Astrocyte (in vitro differentiated cells and primary cell): Measurements from ENCODE around the gene FRMD8. TPM values are rescaled to one million over a fixed set of nuclear protein-coding genes. Genes with fewer than 3 reads are reported as not detected.

ENCODE experiments used
- DNase-seq: peaks from one replicate; pipeline ENCODE4 v3.0.0-alpha.2; 2010; ENCODE audit warnings: low read depth
- FAIRE-seq: peaks from 2 replicates; lab custom pipeline; 2011; peaks lifted over from hg19 to GRCh38; lab: Jason Lieb, UNC
- H2AFZ ChIP-seq: 2 replicates; pipeline ENCODE4 v1.6.0; 2012; ENCODE audit warnings: low read depth, low read length, inconsistent platforms
- H3K27ac ChIP-seq: 2 replicates; pipeline ENCODE4 v1.5.1; 2011; ENCODE audit warnings: low read depth, low read length, inconsistent platforms
- H3K27me3 ChIP-seq: 2 replicates; pipeline ENCODE4 v1.6.0; 2011; ENCODE audit warnings: low read length, inconsistent platforms; ENCODE audit not compliant: insufficient read depth
- H3K36me3 ChIP-seq: 2 replicates; pipeline ENCODE4 v1.5.1; 2011; ENCODE audit warnings: low read length, inconsistent platforms; ENCODE audit not compliant: insufficient read depth
- H3K4me1 ChIP-seq: 2 replicates; pipeline ENCODE4 v1.5.1; 2011; ENCODE audit warnings: low read length, inconsistent platforms; ENCODE audit not compliant: insufficient read depth
- H3K4me2 ChIP-seq: 2 replicates; pipeline ENCODE4 v1.6.0; 2012; ENCODE audit warnings: low read length, inconsistent platforms
- H3K4me3 ChIP-seq: 2 replicates; pipeline ENCODE4 v1.5.1; 2011; ENCODE audit warnings: low read depth, mild to moderate bottlenecking, low read length, inconsistent platforms; ENCODE audit not compliant: insufficient read depth
- H3K79me2 ChIP-seq: 2 replicates; pipeline ENCODE4 v1.6.0; 2012; ENCODE audit warnings: mild to moderate bottlenecking, low read length, inconsistent platforms; ENCODE audit not compliant: insufficient read depth
- H3K9ac ChIP-seq: 2 replicates; pipeline ENCODE4 v1.6.0; 2012; ENCODE audit warnings: mild to moderate bottlenecking, low read length, inconsistent platforms
- H3K9me3 ChIP-seq: 2 replicates; pipeline ENCODE4 v1.5.1; 2012; ENCODE audit warnings: low read depth, mild to moderate bottlenecking, low read length, inconsistent platforms; ENCODE audit not compliant: insufficient read depth
- H4K20me1 ChIP-seq: 2 replicates; pipeline ENCODE4 v1.6.0; 2012; ENCODE audit warnings: low read length, inconsistent platforms; ENCODE audit not compliant: insufficient read depth
- H3K27ac Mint-ChIP-seq: one replicate; pipeline ENCODE4 v1.8.0; 2021; ENCODE audit warnings: mild to moderate bottlenecking, mixed read lengths; ENCODE audit not compliant: unreplicated experiment
- H3K27me3 Mint-ChIP-seq: one replicate; pipeline ENCODE4 v1.8.0; 2021; ENCODE audit warnings: low read depth, mixed read lengths; ENCODE audit not compliant: unreplicated experiment
- H3K36me3 Mint-ChIP-seq: one replicate; pipeline ENCODE4 v1.8.0; 2021; ENCODE audit warnings: low read depth, mixed read lengths; ENCODE audit not compliant: unreplicated experiment
- H3K4me1 Mint-ChIP-seq: one replicate; pipeline ENCODE4 v1.8.0; 2021; ENCODE audit warnings: low read depth, mixed read lengths; ENCODE audit not compliant: unreplicated experiment
- H3K4me3 Mint-ChIP-seq: one replicate; pipeline ENCODE4 v1.8.0; 2021; ENCODE audit warnings: mild to moderate bottlenecking, moderate library complexity, mixed read lengths; ENCODE audit not compliant: unreplicated experiment
- H3K9me3 Mint-ChIP-seq: one replicate; pipeline ENCODE4 v1.8.0; 2021; ENCODE audit warnings: mild to moderate bottlenecking, mixed read lengths; ENCODE audit not compliant: unreplicated experiment
- EZH2 ChIP-seq: IDR thresholded peaks from 2 replicates; pipeline ENCODE4 v1.6.1; 2012; ENCODE audit warnings: mild to moderate bottlenecking, low read length, inconsistent platforms; ENCODE audit not compliant: insufficient read depth
- total RNA-seq: library from RNA; stranded (reverse); gene quantifications from 2 replicates; pipeline ENCODE4 v1.2.1, GENCODE V29; 2021
- TF ChIP-seq, protein P1 (sequence below): IDR thresholded peaks from 2 replicates; pipeline ENCODE4 v1.5.1; 2011; ENCODE audit warnings: low read depth, mild to moderate bottlenecking, inconsistent platforms, low read length, moderate library complexity; ENCODE audit not compliant: insufficient read depth

Gene FRMD8
- total RNA-seq, 1 donor from 2014 or later, result 61.2 TPM

DNA sequence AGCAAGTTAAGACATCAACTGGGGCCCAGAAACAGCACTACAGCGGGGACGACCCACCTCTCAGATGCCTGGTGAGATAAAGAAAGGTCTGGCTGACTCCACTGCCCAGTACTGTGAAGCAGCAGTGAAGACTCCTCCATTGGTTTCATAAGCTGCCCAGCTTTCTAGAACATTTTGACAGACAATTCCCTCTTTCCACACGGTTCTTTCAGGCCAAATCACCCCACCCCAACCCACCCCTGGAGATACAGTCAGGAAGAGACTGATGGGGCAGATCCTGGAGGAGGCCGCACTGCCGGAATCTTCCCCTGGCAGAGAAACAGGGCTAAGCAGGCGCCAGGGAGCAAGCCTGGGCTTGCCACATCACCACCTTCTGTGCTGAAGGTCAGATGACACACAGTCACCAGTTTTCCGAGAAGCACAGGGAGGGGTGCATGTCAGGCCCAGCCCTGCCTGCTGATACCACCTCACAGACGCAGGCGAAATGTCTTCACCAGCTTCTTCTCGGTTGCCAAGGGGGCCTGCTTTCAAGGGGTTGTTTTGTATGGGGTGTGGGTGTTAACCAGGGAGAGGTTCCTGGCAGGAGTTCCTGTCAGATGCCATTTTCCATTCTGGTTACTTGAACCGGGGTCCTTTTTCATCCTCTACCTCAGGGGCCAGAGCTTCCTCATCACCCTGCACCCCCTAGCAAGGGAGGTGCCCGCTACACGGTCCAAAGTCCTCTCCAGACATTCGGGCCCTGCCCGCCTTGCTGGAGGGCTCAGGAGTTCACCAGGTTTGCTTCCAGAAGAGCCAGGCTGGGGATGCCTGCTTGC, 34.7 kb downstream of the FRMD8 start:
- H3K4me3 Mint-ChIP-seq, result peak overlapping the region; percentile 64
- H3K4me2 ChIP-seq, result peak overlapping the region; percentile 94
- H3K79me2 ChIP-seq, result peaks cover 95% of the 10 kb centered on the region
- peaks cover 7% of the 10 kb centered on the region for H3K36me3 ChIP-seq
- peaks cover 1% of the 10 kb centered on the region for H3K9me3 Mint-ChIP-seq
- H3K27ac Mint-ChIP-seq, result peak overlapping the region; percentile 88
- TF ChIP-seq, protein P1, sequence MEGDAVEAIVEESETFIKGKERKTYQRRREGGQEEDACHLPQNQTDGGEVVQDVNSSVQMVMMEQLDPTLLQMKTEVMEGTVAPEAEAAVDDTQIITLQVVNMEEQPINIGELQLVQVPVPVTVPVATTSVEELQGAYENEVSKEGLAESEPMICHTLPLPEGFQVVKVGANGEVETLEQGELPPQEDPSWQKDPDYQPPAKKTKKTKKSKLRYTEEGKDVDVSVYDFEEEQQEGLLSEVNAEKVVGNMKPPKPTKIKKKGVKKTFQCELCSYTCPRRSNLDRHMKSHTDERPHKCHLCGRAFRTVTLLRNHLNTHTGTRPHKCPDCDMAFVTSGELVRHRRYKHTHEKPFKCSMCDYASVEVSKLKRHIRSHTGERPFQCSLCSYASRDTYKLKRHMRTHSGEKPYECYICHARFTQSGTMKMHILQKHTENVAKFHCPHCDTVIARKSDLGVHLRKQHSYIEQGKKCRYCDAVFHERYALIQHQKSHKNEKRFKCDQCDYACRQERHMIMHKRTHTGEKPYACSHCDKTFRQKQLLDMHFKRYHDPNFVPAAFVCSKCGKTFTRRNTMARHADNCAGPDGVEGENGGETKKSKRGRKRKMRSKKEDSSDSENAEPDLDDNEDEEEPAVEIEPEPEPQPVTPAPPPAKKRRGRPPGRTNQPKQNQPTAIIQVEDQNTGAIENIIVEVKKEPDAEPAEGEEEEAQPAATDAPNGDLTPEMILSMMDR, result no peak
- no peak for TF ChIP-seq EZH2
- no peak for FAIRE-seq
- H2AFZ ChIP-seq, result no peak overlapping the region
- peaks cover 35% of the 10 kb centered on the region for H4K20me1 ChIP-seq
- no peaks in the 10 kb centered on the region for H3K27me3 Mint-ChIP-seq
- H3K9me3 ChIP-seq, result no peaks in the 10 kb centered on the region
- no peaks in the 10 kb centered on the region for H3K27me3 ChIP-seq
- H3K4me1 ChIP-seq, result peaks cover 57% of the 10 kb centered on the region
- H3K4me3 ChIP-seq, result peak overlapping the region; percentile 62
- H3K36me3 Mint-ChIP-seq, result peaks cover 6% of the 10 kb centered on the region
- H3K9ac ChIP-seq, result peak overlapping the region; percentile 96
- DNase-seq, result peak; percentile 98
- H3K4me1 Mint-ChIP-seq, result peaks cover 60% of the 10 kb centered on the region
- H3K27ac ChIP-seq, result peak overlapping the region; percentile 100

GRCh38 chr11:65421794-65422632, 35.6 kb downstream of the FRMD8 start:
- Histone ChIP-seq H3K79me2 (peaks cover 95% of the 10 kb centered on the region), H3K27me3 (no peaks in the 10 kb centered on the region), H3K36me3 (peaks cover 13% of the 10 kb centered on the region), H3K9me3 (no peaks in the 10 kb centered on the region), H4K20me1 (peaks cover 43% of the 10 kb centered on the region), H3K4me3 (peak overlapping the region; percentile 95), H3K4me1 (peaks cover 56% of the 10 kb centered on the region), H3K9ac (peak overlapping the region; percentile 96), H2AFZ (no peak overlapping the region), H3K4me2 (peak overlapping the region; percentile 94), H3K27ac (peak overlapping the region; percentile 100)
- H3K4me3 Mint-ChIP-seq, result peak overlapping the region; percentile 92
- H3K9me3 Mint-ChIP-seq, result peaks cover 1% of the 10 kb centered on the region
- FAIRE-seq, result no peak
- H3K27ac Mint-ChIP-seq, result peak overlapping the region; percentile 88
- TF ChIP-seq EZH2, result no peak
- H3K27me3 Mint-ChIP-seq, result no peaks in the 10 kb centered on the region
- peaks cover 62% of the 10 kb centered on the region for H3K4me1 Mint-ChIP-seq
- DNase-seq, result peak; percentile 95
- peaks cover 6% of the 10 kb centered on the region for H3K36me3 Mint-ChIP-seq
